SK-N-MC (cell line): ENCODE measurements around the gene FTH1.

Experiments used
- DNase-seq: peaks from one replicate; pipeline ENCODE4 v3.0.0-alpha.2; 2011; ENCODE audit warnings: low read depth, low spot score
- H3K27ac ChIP-seq: fragments of 200-600 bp; sonication (generic); 2 replicates; pipeline ENCODE4 v1.5.1; 2016; ENCODE audit warnings: mixed run types
- H3K36me3 ChIP-seq: fragments of 200-600 bp; sonication (generic); 2 replicates; pipeline ENCODE4 v1.6.1; 2017; ENCODE audit warnings: antibody characterized with exemption, low read length, mixed read lengths; ENCODE audit not compliant: insufficient read depth
- H3K4me3 ChIP-seq: fragments of 200-600 bp; sonication (generic); 2 replicates; pipeline ENCODE4 v1.5.1; 2016
- H3K9ac ChIP-seq: fragments of 200-600 bp; sonication (generic); 2 replicates; pipeline ENCODE4 v1.8.0; 2017; ENCODE audit warnings: mixed run types, mixed read lengths; ENCODE audit not compliant: insufficient read length
- H3K9me3 ChIP-seq: fragments of 200-600 bp; sonication (generic); 2 replicates; pipeline ENCODE4 v1.6.1; 2017; ENCODE audit warnings: low read depth, mild to moderate bottlenecking, antibody characterized with exemption, low read length, moderate library complexity, mixed read lengths
- EZH2 ChIP-seq: fragments of 200-600 bp; sonication (generic); IDR thresholded peaks from one replicate; pipeline ENCODE4 v1.6.1; 2017; ENCODE audit warnings: antibody characterized with exemption
- FOXP2 ChIP-seq: optimal IDR thresholded peaks from 2 replicates; pipeline ENCODE3; 2011; ENCODE audit warnings: mild to moderate bottlenecking, moderate library complexity; ENCODE audit not compliant: insufficient read depth; ENCODE audit errors: extremely low read length, control extremely low read depth
- POLR2AphosphoS5 ChIP-seq: IDR thresholded peaks from 2 replicates; pipeline ENCODE4 v1.6.1; 2012; ENCODE audit warnings: mild to moderate bottlenecking, low read depth, low read length, borderline replicate concordance

Gene FTH1

GRCh38 chr11:61923166-61924063 is 44.0 kb downstream of the FTH1 start:
- H3K27ac ChIP-seq: peak overlapping the region; percentile 93
- no peak for DNase-seq
- H3K9ac ChIP-seq: peak overlapping the region; percentile 51

GRCh38 chr11:61922539-61922938 is 44.9 kb downstream of the FTH1 start:
- H3K9ac ChIP-seq: peak overlapping the region; percentile 51
- peak overlapping the region; percentile 64 for H3K4me3 ChIP-seq
- H3K9me3 ChIP-seq: no peaks in the 10 kb centered on the region
- no peaks in the 10 kb centered on the region for H3K36me3 ChIP-seq
- TF ChIP-seq FOXP2 (peak; percentile 80), POLR2AphosphoS5 (no peak; the same call in 1 of the 2 replicates), EZH2 (no peak)
- peak; percentile 89 for DNase-seq
- peak overlapping the region; percentile 93 for H3K27ac ChIP-seq

More at GRCh38 chr11:61923166-61924063, 44.0 kb downstream of the FTH1 start:
- Histone ChIP-seq H3K4me3 (peak overlapping the region; percentile 64), H3K9me3 (no peaks in the 10 kb centered on the region), H3K36me3 (no peaks in the 10 kb centered on the region)
- TF ChIP-seq POLR2AphosphoS5: no peak
- no peak for TF ChIP-seq EZH2
- no peak for TF ChIP-seq FOXP2

- H3K27ac ChIP-seq: no peak overlapping the region
- no peak overlapping the region for H3K4me3 ChIP-seq
- H3K9ac ChIP-seq: no peak overlapping the region
- H3K9me3 ChIP-seq: no peaks in the 10 kb centered on the region
- TF ChIP-seq POLR2AphosphoS5 (no peak), FOXP2 (no peak), EZH2 (no peak)
- DNase-seq: no peak
- H3K36me3 ChIP-seq: no peaks in the 10 kb centered on the region
Observed at GRCh38 chr11:61921446-61921845, 46.0 kb downstream of the FTH1 start.

- no peak overlapping the region for H3K4me3 ChIP-seq
- no peak for DNase-seq
- no peaks in the 10 kb centered on the region for H3K36me3 ChIP-seq
- no peak overlapping the region for H3K9ac ChIP-seq
- H3K27ac ChIP-seq: no peak overlapping the region
- H3K9me3 ChIP-seq: no peaks in the 10 kb centered on the region
- no peak for TF ChIP-seq EZH2
- no peak for TF ChIP-seq POLR2AphosphoS5
- no peak for TF ChIP-seq FOXP2
Observed at GRCh38 chr11:61919705-61920631, 47.5 kb downstream of the FTH1 start.

- H3K9ac ChIP-seq: no peak overlapping the region
- no peak overlapping the region for H3K4me3 ChIP-seq
- TF ChIP-seq FOXP2: no peak
- TF ChIP-seq POLR2AphosphoS5: no peak
- no peak for TF ChIP-seq EZH2
- H3K9me3 ChIP-seq: no peaks in the 10 kb centered on the region
- H3K27ac ChIP-seq: no peak overlapping the region
- DNase-seq: no peak
- no peaks in the 10 kb centered on the region for H3K36me3 ChIP-seq
Observed at GRCh38 chr11:61918938-61919704, 48.3 kb downstream of the FTH1 start.

- no peak for DNase-seq
- TF ChIP-seq POLR2AphosphoS5 (no peak), FOXP2 (no peak), EZH2 (no peak)
- H3K9ac ChIP-seq: no peak overlapping the region
- H3K9me3 ChIP-seq: no peaks in the 10 kb centered on the region
- no peaks in the 10 kb centered on the region for H3K36me3 ChIP-seq
- no peak overlapping the region for H3K4me3 ChIP-seq
- H3K27ac ChIP-seq: no peak overlapping the region
Observed at GRCh38 chr11:61918251-61918937, 49.0 kb downstream of the FTH1 start.

GRCh38 chr11:61917334-61918109 is 49.9 kb downstream of the FTH1 start, which contains the start of gene RAB3IL1:
Gene RAB3IL1 (minus strand): TSS chr11:61917566. CDS start chr11:61917367, 199 bp downstream.
- Histone ChIP-seq H3K9me3 (no peaks in the 10 kb centered on the region), H3K36me3 (no peaks in the 10 kb centered on the region), H3K27ac (no peak within 1 kb of the TSS), H3K9ac (peak within 1 kb of the TSS; percentile 60), H3K4me3 (peak within 1 kb of the TSS; percentile 79)
- no peak for DNase-seq
- TF ChIP-seq EZH2 (no peak), FOXP2 (no peak), POLR2AphosphoS5 (no peak)
